ENCODE results near the gene OTUD7B.

- TF ChIP-seq ARNTL (CRISPR knock-in tag; IDR thresholded peaks at IDR 0.05; ENCODE audit: borderline replicate concordance, low read depth) (no peak), RARB (CRISPR knock-in tag; IDR thresholded peaks at IDR 0.05) (no peak), ESRRG (CRISPR knock-in tag; IDR thresholded peaks at IDR 0.05) (no peak), CSDC2 (CRISPR knock-in tag; IDR thresholded peaks at IDR 0.05) (no peak), PATZ1 (CRISPR knock-in tag; IDR thresholded peaks at IDR 0.05; ENCODE audit: borderline replicate concordance) (no peak), TOX (CRISPR knock-in tag; IDR thresholded peaks at IDR 0.05; ENCODE audit: borderline replicate concordance) (no peak)
These were observed 16.8 kb downstream of the OTUD7B start for GRCh38 chr1:149993764-149994163.
